NCI-H345 treated with DMSO at 0.1 percent for 48 hours (cell line): Measurements from ENCODE around the gene TUFT1.
"Not testable (repeated sequence)": the region's sequence is repeated elsewhere in the genome, so short reads cannot be mapped to it uniquely, and the experiment has no call there.

ENCODE experiments used
- DNase-seq: peaks from one replicate; lab custom pipeline; 2025; ENCODE audit not compliant: unreplicated experiment; lab: John Stamatoyannopoulos, UW

The TUFT1 gene

DNA sequence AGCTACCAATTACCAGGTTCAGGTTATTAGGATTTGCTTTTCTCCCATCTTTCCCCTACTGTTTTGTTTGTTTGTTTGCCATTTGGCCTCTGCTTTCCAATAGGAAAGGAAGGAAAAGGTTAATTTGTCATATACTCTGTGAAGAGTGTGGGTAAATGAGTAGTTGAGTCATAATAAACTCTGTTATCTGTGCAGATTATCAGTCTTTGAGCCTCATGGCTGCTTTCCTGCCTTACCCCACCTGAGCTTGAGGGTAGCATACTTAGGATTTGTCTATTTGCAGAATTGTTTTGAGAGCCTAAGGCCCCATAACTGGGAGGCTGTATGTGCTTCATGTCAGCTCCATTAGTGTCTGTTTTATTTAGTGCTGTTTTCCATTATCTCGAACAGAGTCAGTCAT is 38.8 kb downstream of the TUFT1 start:
- DNase-seq, result no peak

DNA sequence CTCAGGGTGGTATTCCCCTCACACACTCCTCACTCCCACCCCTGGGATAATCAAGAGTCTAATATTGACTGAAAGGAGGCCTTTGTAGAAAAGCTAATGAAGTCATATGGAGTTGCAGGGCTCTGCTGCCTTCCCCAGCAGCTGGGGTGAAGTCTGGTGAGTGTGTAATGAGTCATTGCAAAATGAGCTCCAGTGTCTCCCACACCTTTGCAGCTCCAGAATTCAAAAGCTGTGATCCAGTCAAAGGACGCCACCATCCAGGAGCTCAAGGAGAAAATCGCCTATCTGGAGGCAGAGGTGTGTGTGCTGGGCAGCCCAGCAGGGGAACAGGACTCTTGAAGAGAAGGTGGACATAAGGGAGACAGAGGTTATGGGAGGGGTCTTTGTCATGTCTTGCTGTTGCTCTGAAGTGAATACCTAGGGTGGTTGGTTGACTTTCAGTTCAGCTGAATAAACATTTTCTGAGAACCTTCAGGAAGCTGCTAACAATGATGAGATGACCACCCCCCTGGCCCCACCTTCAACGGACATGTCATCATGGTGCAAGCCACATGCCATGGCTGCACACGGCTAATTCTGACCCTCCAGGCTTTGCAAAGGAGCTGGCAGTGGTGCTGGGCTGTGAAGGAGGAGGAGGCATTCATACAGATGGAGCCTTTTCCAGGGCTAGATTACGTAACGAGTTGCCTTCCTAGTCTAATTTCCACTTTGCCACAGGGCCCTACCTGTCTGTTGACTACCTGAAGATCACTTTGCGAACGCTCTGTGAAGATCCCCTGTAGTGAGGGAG is 39.5 kb downstream of the TUFT1 start:
- no peak for DNase-seq

DNA sequence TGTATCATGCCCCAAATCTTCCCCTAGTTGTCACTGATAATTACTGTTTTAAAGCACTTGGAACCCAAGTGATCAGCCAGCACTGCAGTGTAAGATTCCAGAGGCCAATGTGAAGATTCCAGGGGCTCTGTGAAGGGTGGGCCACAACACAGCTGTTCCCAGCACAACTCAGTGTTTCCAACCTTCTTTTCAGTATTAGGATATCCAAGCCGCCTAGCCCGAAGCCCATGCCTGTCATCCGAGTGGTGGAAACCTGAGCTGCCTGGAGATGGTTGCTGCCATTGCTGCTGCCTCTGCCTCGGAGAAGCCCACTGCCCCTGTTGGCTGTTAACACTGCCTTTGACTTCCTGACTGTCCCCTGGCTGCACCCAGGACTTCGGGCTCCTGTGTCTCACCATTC is 41.3 kb downstream of the TUFT1 start:
- DNase-seq, result no peak

DNA sequence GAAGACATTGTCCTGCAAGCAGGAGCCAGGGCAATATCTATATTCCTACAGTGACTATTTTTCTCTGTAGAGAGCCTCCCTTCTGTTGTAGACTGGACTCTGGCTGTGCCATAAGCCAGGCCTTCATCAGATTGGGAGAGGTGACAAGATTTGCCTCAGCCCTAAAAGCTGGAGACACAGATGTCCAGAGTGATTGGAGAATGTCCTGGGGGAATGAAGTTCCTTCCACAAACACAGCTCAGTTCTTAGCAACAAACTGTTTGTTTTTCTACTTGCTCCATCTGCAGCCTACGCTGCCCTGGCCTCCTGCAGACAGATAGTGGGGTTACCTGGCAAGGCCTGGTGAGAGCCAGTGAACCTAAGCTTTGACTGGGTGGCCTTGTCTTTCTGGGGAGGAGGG is 41.8 kb downstream of the TUFT1 start:
- no peak for DNase-seq

DNA sequence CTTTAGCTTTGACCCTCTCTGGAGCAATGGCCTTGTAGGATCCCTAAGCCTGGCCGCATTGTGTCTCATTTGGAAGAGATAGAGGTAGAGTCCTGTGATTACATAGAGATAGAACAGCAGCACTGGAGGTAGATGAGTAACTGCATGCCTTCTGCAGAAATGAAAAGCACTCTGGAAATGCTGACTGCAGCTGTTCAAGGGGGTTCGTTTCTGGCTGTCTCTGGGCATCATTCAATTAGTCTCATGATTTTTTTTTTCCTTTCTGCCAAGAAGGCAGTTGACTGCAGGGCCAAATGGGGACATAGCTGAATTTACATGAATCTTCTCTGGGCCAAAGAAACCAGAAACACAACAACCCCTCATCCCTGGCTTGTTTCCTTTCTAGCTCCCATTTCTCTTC is 43.7 kb downstream of the TUFT1 start:
- no peak for DNase-seq

DNA sequence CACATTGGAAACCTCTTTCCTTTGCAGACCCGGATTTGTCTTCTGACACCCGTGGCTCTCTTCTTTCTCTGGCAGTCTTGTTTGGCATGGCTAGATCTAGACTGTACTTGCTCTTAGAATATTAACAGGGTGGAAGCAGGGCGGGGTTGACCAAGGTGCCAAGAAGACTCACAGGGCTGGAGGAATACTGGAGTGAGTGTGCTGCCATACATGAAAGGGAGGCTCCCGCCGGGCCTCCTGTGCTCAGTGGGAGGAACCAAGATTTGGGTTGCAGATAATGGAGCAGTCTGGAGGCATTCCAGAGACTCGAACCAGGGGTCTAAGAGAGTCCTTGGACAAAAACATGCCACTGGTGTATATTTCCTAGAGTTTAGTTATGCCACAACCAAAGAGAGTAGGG is 44.2 kb downstream of the TUFT1 start:
- no peak for DNase-seq

DNA sequence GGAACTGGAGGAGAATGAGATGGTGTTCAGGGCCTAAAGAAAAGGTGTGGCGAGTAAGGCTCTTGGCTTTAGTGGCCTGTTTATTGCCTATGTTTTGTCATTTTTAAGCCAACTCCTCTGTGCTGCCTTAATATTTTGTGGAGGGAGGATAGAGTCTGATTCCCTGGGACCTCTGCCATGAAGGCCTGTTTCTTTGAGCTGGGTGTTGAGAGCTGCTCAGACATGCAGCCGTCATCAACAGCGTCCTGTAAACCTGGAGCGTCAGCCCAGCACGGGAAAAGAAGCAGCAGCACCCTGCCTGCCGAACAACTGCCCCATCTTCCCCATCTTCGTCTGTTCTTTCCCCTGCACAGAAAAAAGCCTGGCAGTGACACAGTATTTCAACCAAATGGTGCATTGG is 44.7 kb downstream of the TUFT1 start:
- DNase-seq, result no peak

DNA sequence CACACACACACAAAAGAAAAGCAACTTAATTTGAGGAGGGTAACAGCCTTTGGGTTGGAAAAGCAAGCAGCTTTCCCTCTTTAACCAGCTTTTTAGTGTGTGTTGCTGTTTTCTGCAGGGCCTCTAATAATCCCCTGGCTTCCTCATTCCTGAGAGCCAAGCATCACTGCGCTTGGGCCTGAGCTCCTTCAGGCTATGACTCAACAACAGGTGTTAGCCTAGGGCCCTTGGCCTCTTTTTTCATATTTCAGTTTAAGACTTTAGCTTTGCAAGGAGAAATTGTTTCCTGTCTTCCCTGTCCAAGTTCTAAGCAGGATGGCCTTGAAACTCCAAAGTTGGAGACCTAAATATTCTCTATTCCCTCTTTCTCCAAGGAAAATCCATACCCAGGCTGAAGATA is 45.5 kb downstream of the TUFT1 start:
- no peak for DNase-seq

DNA sequence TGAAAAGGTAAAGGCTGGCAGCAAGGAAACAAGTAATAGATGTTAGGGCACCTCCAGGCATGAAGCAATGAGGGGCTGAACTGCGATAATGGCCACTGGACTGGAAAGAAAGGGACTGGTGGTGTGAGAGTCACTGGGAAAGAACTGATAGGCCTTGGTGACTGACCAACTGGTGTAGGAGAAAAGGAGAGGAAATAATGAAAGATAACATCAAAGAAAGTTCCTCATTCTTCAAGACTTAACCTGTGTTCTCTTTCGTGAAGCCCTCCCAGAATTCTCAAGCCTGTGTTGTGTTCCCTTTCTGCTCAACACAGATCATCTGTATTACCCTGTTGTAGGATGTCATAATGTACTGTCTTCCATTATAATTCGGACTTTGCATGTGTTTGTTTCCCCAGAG is 50.9 kb downstream of the TUFT1 start:
- DNase-seq, result no peak

DNA sequence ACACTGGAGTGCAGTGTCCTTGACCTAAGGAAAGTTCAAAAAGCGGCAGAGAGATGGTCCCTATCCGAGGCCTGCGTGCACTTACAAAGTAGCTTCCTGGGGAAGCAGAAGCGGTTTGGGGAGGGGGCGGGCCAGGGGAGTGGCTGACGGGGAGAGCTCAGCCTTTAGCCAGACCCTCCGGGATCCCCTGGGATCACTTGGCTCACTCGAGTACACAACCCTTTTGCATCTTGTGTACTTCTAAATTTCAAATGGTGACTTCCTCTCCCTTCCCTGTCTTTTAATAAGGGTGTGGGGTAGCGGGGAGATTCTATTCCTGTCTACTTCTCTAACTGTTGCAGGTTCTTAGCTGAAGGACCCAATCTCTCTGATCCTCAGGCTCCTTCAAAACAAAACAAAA is 53.6 kb downstream of the TUFT1 start:
- DNase-seq, result peak; percentile 85

DNA sequence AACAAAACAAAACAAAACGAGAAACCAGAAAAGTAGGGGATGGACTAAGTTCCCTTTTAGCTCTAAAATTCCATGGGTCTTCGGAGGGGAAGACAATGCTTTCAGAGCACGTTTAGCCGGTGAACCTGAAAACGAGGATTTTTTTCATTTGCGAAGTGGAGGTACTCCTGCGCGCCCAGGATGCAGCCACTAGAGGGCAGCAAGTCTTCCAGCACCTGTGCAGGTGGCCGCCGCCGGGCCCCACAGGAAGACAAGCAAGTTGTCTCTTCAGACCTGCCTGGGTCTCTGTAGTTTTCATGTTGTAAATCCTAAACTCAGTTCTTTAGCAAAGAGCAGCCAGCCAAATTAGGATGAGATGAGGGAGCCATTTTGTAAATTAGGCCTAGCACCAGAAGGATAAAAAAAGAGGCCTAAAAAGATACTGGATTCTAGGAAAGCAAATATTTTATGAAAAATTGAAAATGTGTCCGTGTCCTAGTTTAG is 54.1 kb downstream of the TUFT1 start:
- DNase-seq, result peak; percentile 96

DNA sequence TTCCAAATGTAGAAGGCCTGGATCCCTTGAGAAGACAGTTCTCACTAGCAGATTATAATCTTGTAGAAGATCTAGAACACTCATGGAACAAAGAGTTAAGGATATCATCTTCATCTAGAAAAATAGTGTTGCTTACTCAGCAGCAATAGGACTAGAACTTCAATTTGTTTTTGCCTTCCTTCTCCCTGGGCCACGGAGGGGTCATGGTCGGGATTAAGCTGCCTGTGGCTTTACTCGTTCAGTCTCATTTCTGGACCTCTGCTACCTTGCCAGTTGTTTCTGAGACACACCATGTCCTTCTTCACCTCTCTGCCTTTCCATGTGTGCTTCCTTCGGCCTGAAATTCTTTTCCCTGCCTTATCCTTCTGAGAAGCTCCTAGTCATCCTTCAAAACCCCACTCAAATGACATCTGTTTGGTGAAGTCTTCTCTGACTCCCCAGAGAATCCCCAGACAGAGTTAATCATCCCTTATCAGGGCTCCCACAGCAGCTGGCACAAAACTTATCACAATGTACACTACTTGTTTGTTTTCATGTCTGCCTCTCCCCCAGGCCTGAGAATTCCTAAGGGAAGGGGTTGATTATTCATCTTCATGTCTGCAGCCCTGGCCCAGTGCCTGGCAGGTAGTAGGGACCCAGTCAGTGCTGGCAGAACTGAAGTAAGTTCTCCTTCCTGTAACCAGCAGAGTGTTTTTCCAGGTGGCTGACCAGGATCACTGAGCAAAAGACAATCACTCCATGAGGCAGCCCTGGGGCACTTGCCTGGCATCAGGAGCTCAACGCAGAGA is 56.3 kb downstream of the TUFT1 start:
- DNase-seq, result no peak

DNA sequence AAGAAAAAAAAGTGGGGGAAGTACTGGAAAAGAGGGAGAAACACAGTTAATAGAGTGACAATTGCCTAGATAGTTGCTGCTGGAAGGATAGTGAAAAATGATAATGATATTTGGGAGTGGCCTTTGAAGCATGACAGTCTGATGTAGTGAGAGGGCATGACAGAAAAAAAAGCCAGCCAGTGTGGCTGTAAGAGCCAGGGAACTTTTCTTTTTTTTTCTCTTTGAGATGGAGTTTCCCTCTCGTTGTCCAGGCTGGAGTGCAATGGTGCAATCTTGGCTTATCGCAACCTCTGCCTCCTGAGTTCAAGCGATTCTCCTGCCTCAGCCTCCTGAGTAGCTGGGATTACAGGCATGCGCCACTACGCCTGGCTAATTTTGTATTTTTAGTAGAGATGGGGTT is 62.4 kb downstream of the TUFT1 start:
- DNase-seq, result not testable (repeated sequence)

DNA sequence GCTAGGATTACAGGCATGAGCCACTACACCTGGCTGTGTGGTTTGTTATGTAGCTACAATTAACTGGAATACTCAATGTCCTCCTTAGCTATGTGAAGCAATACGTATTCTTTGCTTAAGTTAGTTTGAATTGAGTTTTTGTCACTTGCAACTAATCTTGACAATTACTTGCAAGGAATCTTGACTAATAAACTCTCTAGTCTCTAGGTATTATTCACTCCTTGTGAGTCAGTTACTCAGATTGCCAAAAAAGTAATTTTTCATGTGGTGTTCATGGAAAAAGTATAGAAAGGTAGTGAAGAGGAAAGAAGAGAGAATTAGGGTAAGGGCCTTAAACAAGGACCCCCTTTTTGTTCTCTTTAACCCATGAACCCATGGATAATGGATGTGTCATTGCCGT is 64.2 kb downstream of the TUFT1 start:
- no peak for DNase-seq

DNA sequence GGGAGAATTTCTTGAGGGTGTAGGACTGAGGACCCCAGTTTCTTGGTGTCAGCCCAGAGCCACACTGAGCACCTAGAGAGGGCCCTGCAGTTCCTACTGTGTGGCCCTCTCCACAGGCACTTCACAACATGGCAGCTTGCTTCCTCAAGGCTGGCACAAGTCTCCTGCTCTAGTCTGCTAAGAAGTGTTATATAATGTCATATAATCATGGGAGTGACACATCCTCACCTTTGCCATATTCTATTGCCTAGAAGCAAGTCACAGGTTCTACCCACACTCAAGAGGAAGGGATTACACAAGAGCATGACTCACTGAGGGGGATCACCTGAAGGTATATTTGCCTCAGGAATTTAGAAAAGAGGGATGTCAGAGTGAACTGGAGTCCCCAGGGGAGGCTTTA is 66.3 kb downstream of the TUFT1 start:
- DNase-seq, result no peak

DNA sequence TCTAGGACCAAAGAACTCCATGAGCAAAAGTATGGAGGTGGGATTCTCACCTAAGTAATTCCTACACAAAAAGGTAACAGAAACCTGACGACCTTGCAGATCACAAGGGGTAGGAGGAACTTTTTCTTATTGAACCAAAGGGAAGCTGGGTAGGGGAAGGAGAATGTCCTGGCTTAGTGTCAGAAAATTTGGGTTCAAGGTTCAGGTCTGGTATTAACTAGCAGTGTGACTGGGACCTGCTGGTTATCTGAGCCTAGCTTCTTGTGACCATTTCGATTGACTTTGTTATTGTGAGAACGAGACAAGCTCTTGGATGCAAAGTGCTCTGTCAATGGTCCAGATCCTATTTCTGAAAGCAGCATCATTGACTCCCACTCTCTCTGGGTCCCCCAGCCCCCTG is 66.7 kb downstream of the TUFT1 start:
- DNase-seq, result no peak

DNA sequence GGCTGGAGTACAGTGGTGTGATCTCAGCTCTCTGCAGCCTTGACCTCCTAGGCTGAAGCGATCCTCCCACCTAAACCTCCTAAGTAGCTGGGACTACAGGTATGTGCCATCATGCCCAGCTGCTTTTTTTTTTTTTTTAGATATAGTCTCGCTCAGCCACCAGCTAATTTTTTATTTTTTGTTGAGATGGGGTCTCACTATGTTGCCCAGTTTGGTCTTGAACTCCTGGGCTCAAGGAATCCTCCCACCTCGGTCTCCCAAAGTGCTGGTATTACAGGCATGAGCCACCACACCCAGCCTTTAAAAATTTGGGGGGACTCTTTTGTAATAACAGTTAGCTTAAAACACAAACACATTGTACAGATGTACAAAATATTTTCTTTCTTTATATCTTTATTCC is 70.0 kb downstream of the TUFT1 start:
- no peak for DNase-seq

DNA sequence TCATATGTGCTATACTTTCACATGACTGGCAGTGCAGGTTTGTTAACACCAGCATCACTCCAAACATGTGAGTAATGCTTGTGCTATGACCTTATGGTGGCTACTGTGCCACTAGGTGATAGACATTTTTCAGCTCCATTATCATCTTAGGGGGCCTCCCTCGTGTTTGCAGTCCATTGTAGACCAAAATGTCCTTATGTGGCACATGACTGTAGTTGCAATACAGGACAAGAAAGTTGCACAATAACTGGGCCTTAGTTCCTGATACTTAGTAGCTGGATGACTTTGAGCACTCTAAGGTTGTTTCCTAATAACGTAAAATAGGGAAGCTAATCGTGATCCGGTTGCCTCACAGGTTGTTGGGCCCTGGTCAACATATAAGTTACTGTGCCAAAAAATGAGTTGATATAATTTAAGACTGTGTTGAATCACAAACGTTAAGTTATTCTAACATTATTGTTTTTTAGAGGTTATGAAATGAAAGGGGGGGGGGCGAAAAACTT is 71.2 kb downstream of the TUFT1 start:
- no peak for DNase-seq

DNA sequence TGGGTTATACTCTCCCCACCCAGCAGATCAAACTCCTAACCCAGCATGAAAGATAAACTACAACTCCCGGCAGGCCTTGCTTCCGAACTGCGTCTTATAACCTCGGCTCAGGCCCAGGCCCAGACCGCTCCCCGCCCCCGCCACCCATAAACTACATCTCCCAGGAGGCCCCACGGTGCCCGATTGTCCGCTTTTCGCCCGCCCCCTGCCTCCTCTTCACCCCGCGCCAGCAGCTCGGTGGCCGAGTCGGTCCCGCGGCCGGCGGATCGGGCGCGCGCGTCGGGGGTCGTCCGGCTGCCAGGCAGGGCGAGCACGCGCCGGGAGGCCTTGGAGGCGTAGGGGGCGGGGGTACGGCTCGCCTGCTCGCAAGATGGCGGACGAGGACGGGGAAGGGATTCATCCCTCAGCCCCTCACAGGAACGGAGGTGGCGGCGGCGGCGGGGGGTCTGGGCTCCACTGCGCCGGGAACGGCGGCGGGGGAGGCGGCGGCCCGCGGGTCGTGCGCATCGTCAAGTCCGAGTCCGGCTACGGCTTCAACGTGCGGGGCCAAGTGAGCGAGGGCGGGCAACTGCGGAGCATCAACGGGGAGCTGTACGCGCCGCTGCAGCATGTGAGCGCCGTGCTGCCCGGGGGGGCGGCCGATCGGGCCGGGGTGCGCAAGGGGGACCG is 71.9 kb downstream of the TUFT1 start, which contains the start of gene SNX27:
Gene SNX27 (plus strand): TSS at position 219 of the 669 bp plus-strand sequence. CDS start 152 bp downstream, at position 371.
- peak; percentile 98 for DNase-seq

DNA sequence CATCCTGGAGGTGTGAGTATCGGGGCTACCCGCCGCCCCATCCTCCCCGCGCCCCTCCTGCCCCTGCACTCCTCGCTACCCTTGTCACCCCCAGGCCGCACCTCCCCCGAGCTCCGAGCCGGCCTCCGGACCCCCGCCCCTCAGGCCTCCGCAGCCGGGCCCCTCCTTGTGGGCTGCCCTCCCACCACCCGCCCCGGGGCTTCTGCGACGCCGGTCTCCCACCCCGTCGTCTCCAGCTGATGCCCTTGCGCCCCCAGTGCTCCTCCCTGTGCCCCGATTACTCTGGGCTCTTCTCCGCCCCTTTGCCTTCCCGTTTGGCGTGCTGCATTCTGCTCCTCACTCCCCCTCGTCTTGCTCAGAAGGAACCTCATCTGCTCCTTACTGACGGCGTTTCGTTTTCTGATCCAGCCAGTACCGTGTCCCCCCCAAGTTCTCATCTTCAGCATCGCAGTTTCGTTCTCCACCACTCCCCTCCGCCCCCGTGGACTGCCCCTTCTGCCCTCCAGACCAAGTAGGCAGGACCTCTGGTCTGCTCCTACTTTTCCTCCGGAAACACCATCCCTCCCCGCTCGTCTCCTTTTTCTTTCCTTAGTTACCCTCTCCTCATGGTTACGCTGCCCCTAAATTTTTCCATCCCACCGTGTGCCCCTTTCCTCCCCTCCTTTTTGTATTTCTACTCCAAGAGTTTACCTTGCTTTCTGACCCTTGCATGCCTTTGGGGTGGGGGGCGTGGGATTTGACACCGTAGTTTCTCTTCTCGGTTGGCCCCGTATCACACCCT is 72.6 kb downstream of the TUFT1 start:
- DNase-seq, result peak; percentile 26

DNA sequence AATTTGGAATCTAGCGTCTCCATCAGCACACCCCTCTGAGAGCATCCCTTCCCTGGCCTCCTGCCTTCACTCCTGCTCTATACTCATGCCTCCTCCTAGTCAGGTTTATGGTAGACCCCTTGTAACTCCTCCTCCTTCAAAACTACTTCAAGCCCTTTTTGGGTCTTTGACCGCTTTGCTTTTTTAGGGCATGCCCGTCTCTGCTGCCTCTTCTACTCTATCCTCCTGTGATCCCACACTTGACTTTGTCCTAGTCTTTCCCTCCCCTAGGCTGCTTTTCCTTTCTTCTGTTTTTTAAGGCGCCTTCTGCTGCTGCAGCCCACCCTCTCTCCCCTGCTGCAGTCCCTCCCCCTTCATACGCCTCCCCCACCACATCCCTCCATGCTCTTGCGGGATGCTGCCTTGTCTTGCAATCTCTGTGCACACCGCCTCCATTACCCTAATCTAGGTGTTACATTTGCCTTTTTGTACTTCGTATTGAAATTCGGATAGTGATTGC is 73.2 kb downstream of the TUFT1 start:
- no peak for DNase-seq
